HG02981 (cell line): ENCODE measurements around the gene RBM24.

ENCODE experiments used
- ATAC-seq: cut with Tn5 transposase; IDR thresholded peaks from one replicate; pipeline ENCODE4 v1.9.1; 2021; ENCODE audit warnings: mild to moderate bottlenecking, moderate library complexity; ENCODE audit not compliant: unreplicated experiment

The RBM24 gene

GRCh38 chr6:17281100-17281496 is at the start of gene RBM24:
Gene RBM24 (plus strand): TSS chr6:17281361. CDS start chr6:17281582, 221 bp downstream.
- ATAC-seq = no peak

GRCh38 chr6:17233531-17233930 is 47.6 kb upstream of the RBM24 start:
- no peak for ATAC-seq

GRCh38 chr6:17237246-17237645 is 43.9 kb upstream of the RBM24 start:
- ATAC-seq = no peak

- ATAC-seq = no peak
These were observed 41.9 kb upstream of the RBM24 start for GRCh38 chr6:17239260-17239659.

- ATAC-seq = no peak
These were observed 40.2 kb upstream of the RBM24 start for GRCh38 chr6:17240803-17241500.

- ATAC-seq = no peak
These were observed 39.1 kb upstream of the RBM24 start for GRCh38 chr6:17242087-17242486.

- no peak for ATAC-seq
These were observed 30.9 kb upstream of the RBM24 start for GRCh38 chr6:17250237-17250636.

- ATAC-seq = no peak
These were observed 29.2 kb upstream of the RBM24 start for GRCh38 chr6:17251953-17252352.

- no peak for ATAC-seq
These were observed 22.4 kb upstream of the RBM24 start for GRCh38 chr6:17258749-17259148.

- no peak for ATAC-seq
These were observed 15.6 kb upstream of the RBM24 start for GRCh38 chr6:17265570-17265969.

GRCh38 chr6:17267566-17267965 is 13.6 kb upstream of the RBM24 start:
- ATAC-seq = no peak

GRCh38 chr6:17268114-17268513 is 13.0 kb upstream of the RBM24 start:
- no peak for ATAC-seq

- ATAC-seq = no peak
These were observed 11.3 kb upstream of the RBM24 start for GRCh38 chr6:17269840-17270239.

GRCh38 chr6:17271628-17272027 is 9.5 kb upstream of the RBM24 start:
- no peak for ATAC-seq

GRCh38 chr6:17276766-17277165 is 4.4 kb upstream of the RBM24 start:
- ATAC-seq = no peak

- no peak for ATAC-seq
These were observed 3.9 kb upstream of the RBM24 start for GRCh38 chr6:17277256-17277655.

GRCh38 chr6:17278289-17279063 is 2.7 kb upstream of the RBM24 start:
- no peak for ATAC-seq

- no peak for ATAC-seq
These were observed 1.0 kb upstream of the RBM24 start for GRCh38 chr6:17280138-17280537.

- no peak for ATAC-seq
These were observed 540 bp upstream of the RBM24 start for GRCh38 chr6:17280552-17281090.

- no peak for ATAC-seq
These were observed 628 bp downstream of the RBM24 start for GRCh38 chr6:17281497-17282481.

- ATAC-seq = no peak
These were observed 1.9 kb downstream of the RBM24 start for GRCh38 chr6:17283074-17283473.
